ENCODE results near the gene CD83.

CD83 gene

GRCh38 chr6:14088600-14089192 is 28.9 kb upstream of the CD83 start:
- Histone ChIP-seq H3K9me3 (replicated peaks in 1 of 11) (peaks cover 0 to 5% (median 0%) of the 10 kb centered on the region in 11 experiments; a peak in 1 of 22 replicates), H3K4me3 (no peak overlapping the region), H3K27me3 (no peaks in the 10 kb centered on the region), H3K36me3 (no peaks in the 10 kb centered on the region), H3K9ac (no peak overlapping the region), H4K20me1 (no peaks in the 10 kb centered on the region), H3K4me1 (peaks cover 7 to 57% (median 20%) of the 10 kb centered on the region in 10 experiments; a peak in 17 of 20 replicates), H3K27ac (no peak overlapping the region), H3K4me2 (peak overlapping the region in 2 of 11 experiments; percentile 9 to 19; a peak in 1 of 22 replicates)
- TF ChIP-seq Cebpa-rat (IDR thresholded peaks at IDR 0.05) = no peak

GRCh38 chr6:14089224-14089623 is 28.3 kb upstream of the CD83 start:
- Histone ChIP-seq H4K20me1 (no peaks in the 10 kb centered on the region), H3K4me3 (no peak overlapping the region), H3K4me1 (peaks cover 12 to 62% (median 25%) of the 10 kb centered on the region in 10 experiments; a peak in 18 of 20 replicates), H3K36me3 (no peaks in the 10 kb centered on the region), H3K4me2 (no peak overlapping the region), H3K9me3 (replicated peaks in 1 of 11) (peaks cover 0 to 5% (median 0%) of the 10 kb centered on the region in 11 experiments; a peak in 1 of 22 replicates), H3K27me3 (no peaks in the 10 kb centered on the region), H3K9ac (no peak overlapping the region), H3K27ac (no peak overlapping the region)
- TF ChIP-seq Cebpa-rat (IDR thresholded peaks at IDR 0.05) = no peak

GRCh38 chr6:14091339-14091978 is 26.1 kb upstream of the CD83 start:
- Histone ChIP-seq H4K20me1 (no peaks in the 10 kb centered on the region), H3K4me1 (peaks cover 24 to 73% (median 38%) of the 10 kb centered on the region in 10 experiments), H3K36me3 (no peaks in the 10 kb centered on the region), H3K9me3 (replicated peaks in 1 of 11) (peaks cover 0 to 5% (median 0%) of the 10 kb centered on the region in 11 experiments; a peak in 1 of 22 replicates), H3K4me2 (peak overlapping the region in 5 of 11 experiments; percentile 3 to 78 (median 55); a peak in 8 of 22 replicates), H3K9ac (no peak overlapping the region), H3K4me3 (no peak overlapping the region), H3K27ac (peak overlapping the region in 2 of 11 experiments; percentile 6 to 51; a peak in 4 of 22 replicates), H3K27me3 (no peaks in the 10 kb centered on the region)
- TF ChIP-seq Cebpa-rat (IDR thresholded peaks at IDR 0.05) = no peak

DNA sequence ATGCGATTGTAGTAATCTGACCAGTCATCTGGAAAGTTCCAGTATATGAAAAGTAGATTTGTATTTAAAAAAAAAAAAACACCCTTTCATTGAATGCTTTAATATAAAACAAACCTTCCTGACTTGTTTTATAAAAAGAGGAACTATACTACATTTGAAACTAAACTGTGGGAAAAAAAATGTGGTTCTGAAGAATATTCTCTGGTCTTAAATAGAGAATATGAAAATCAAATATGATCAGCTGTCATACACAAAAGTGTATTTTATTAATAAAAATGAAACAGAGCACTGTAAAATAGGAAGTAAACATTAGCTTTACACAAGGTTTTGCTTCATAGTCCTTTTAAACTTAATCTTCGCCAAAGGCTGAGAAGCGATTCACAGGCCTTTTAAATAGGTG is 25.3 kb upstream of the CD83 start:
- Histone ChIP-seq H3K9me3 (replicated peaks in 1 of 11) (peaks cover 0 to 5% (median 0%) of the 10 kb centered on the region in 11 experiments; a peak in 1 of 22 replicates), H3K27ac (peak overlapping the region in 2 of 11 experiments; percentile 6 to 51; a peak in 2 of 22 replicates), H3K27me3 (no peaks in the 10 kb centered on the region), H3K4me2 (peak overlapping the region in 4 of 11 experiments; percentile 38 to 78 (median 66); a peak in 6 of 22 replicates), H3K36me3 (no peaks in the 10 kb centered on the region), H3K4me3 (no peak overlapping the region), H3K9ac (no peak overlapping the region), H4K20me1 (no peaks in the 10 kb centered on the region), H3K4me1 (peaks cover 24 to 71% (median 38%) of the 10 kb centered on the region in 10 experiments)
- TF ChIP-seq Cebpa-rat (IDR thresholded peaks at IDR 0.05) = no peak

DNA sequence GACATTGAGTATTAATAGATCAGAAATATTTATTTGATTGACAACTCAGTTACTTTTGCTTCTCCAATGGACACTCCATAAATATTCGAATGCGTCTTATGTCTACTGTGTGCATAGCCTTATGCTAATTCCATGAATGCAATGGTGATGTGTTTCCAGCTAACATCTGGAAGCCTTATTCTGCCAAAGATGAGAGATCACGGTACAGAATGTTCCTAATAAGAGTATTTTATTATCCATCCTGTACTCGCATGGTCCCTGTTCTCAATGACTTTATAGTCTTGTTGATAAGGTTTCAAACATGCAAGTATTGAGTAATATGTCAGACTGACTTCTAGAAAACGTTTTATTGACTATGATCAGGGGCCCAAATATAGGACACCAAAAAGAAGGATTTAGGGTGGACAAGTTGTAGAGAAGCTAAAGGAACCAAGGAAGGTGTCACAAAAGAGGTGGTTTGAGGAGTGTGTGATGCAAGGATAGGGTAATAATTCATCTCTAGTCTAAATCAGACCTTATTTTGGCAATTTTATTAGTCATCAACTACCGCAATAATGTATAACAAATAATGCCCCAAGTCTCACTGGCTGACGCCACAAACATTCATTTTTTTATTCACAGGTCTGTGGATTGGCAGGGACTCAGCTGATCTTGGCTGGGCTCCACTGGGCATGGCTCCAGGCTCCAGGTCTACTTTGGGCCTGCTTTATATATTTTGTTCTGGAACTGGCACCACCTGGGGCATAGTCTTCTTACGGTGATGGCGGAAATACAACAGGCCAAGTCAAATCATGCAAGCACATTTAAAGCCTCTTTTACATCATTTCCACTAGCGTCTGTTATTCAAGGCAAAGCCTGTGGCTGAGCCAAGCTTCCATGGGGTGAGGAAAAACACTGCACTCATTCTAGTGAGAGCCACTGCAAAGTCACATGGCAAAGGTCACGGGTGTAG is 24.5 kb upstream of the CD83 start:
- peaks cover 24 to 74% (median 38%) of the 10 kb centered on the region in 10 experiments for H3K4me1 ChIP-seq
- no peaks in the 10 kb centered on the region for H3K36me3 ChIP-seq
- no peaks in the 10 kb centered on the region for H4K20me1 ChIP-seq
- H3K4me2 ChIP-seq = peak overlapping the region in 4 of 11 experiments; percentile 55 to 78 (median 70); a peak in 9 of 22 replicates
- H3K9ac ChIP-seq = no peak overlapping the region
- no peak overlapping the region for H3K4me3 ChIP-seq
- peak overlapping the region in 3 of 11 experiments; percentile 46 to 74 (median 70); a peak in 4 of 22 replicates for H3K27ac ChIP-seq
- H3K27me3 ChIP-seq = no peaks in the 10 kb centered on the region
- H3K9me3 ChIP-seq (replicated peaks in 1 of 11) = peaks cover 0 to 7% (median 0%) of the 10 kb centered on the region in 11 experiments; a peak in 2 of 22 replicates
- TF ChIP-seq Cebpa-rat (IDR thresholded peaks at IDR 0.05) = no peak

DNA sequence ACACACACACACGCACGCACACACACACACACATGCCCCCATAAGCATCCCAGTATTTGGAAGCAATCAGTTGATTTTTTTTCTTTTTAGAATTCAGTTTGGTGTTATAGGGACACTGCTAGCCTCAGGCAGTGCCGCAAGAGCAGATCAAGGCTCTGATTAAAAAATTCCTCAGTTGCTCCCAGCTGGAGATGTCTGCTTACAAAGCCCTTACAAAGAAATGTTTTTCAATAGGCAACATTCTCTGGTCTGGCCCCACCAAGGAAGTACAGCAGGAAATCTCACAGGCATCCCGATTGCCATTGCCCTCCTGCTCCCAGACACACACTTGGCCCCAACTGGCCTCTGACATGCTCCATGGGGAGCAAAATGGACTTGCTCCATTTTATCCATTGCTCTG is 22.9 kb upstream of the CD83 start:
- no peak for TF ChIP-seq Cebpa-rat (IDR thresholded peaks at IDR 0.05)
- Histone ChIP-seq H3K9ac (peak overlapping the region in 3 of 11 experiments; percentile 3 to 46 (median 4); a peak in 2 of 22 replicates), H3K4me1 (peaks cover 24 to 86% (median 38%) of the 10 kb centered on the region in 10 experiments), H3K36me3 (no peaks in the 10 kb centered on the region), H4K20me1 (no peaks in the 10 kb centered on the region), H3K4me3 (no peak overlapping the region), H3K27ac (peak overlapping the region in 9 of 11 experiments; percentile 2 to 74 (median 56); a peak in 11 of 22 replicates), H3K27me3 (no peaks in the 10 kb centered on the region), H3K9me3 (replicated peaks in 1 of 11) (peaks cover 0 to 11% (median 0%) of the 10 kb centered on the region in 11 experiments; a peak in 2 of 22 replicates), H3K4me2 (peak overlapping the region; percentile 48 to 78 (median 60))

- Histone ChIP-seq H3K4me1 (peaks cover 29 to 93% (median 43%) of the 10 kb centered on the region in 10 experiments), H3K9me3 (replicated peaks in 1 of 11) (peaks cover 0 to 11% (median 0%) of the 10 kb centered on the region in 11 experiments; a peak in 2 of 22 replicates), H3K27ac (peak overlapping the region in 7 of 11 experiments; percentile 3 to 74 (median 39); a peak in 7 of 22 replicates), H3K4me3 (no peak overlapping the region), H3K27me3 (no peaks in the 10 kb centered on the region), H3K4me2 (peak overlapping the region; percentile 48 to 78 (median 60)), H3K36me3 (no peaks in the 10 kb centered on the region), H4K20me1 (no peaks in the 10 kb centered on the region), H3K9ac (no peak overlapping the region)
- no peak for TF ChIP-seq Cebpa-rat (IDR thresholded peaks at IDR 0.05)
Measured at GRCh38 chr6:14095437-14095836, 22.1 kb upstream of the CD83 start.

DNA sequence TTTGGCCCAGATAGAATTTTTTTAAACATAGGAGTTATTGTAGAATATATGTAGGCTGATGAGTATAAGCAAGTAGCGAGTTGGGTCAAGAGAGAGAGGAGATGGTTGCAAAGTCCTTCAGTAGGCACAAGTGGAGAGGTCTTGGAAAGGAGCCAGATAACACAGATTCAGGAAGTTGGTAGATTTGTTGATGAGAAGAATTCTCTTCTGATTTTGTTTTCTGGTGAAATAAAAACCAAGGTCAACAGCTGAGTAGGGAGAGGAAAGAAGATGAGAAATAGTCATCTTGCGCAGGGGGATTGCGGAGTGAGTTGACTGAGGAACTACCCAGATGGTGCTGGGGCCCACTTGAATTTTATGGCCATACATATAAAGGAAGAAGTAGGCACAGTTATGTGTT is 17.4 kb upstream of the CD83 start:
- Histone ChIP-seq H3K9ac (no peak overlapping the region), H3K4me3 (no peak overlapping the region), H3K27ac (peak overlapping the region in 3 of 11 experiments; percentile 36 to 61 (median 53); a peak in 6 of 22 replicates), H3K27me3 (no peaks in the 10 kb centered on the region), H3K36me3 (no peaks in the 10 kb centered on the region), H4K20me1 (no peaks in the 10 kb centered on the region), H3K4me1 (peaks cover 14 to 57% (median 19%) of the 10 kb centered on the region in 10 experiments), H3K4me2 (peak overlapping the region in 9 of 11 experiments; percentile 15 to 69 (median 29); a peak in 14 of 22 replicates), H3K9me3 (replicated peaks in 1 of 11) (peaks cover 0 to 6% (median 0%) of the 10 kb centered on the region in 11 experiments; a peak in 3 of 22 replicates)
- TF ChIP-seq Cebpa-rat (IDR thresholded peaks at IDR 0.05) = no peak

Measured in BLaER1 treated with 17β-estradiol and CSF1 and Interleukin-3, amounts not matched to agents 10 nM and 100 nM (cell line).